BE2C (cell line): Measurements from ENCODE around the gene SEPTIN7.

Source experiments
- DNase-seq: peaks from one replicate; pipeline ENCODE4 v3.0.0-alpha.2; 2020
- H3K27me3 ChIP-seq: fragments of 250-450 bp; sonication (Bioruptor Pico); 2 replicates; pipeline ENCODE4 v1.5.1; 2020; ENCODE audit warnings: mild to moderate bottlenecking
- H3K36me3 ChIP-seq: fragments of 250-450 bp; sonication (Bioruptor Pico); 2 replicates; pipeline ENCODE4 v1.5.1; 2020; ENCODE audit warnings: mild to moderate bottlenecking
- H3K4me1 ChIP-seq: fragments of 250-450 bp; sonication (Bioruptor Pico); 2 replicates; pipeline ENCODE4 v1.5.1; 2020
- H3K4me3 ChIP-seq: 2 replicates; pipeline ENCODE4 v1.5.1; 2011; ENCODE audit warnings: low read depth, low read length
- H3K9me3 ChIP-seq: fragments of 250-450 bp; sonication (Bioruptor Pico); 2 replicates; pipeline ENCODE4 v1.5.1; 2020
- CTCF ChIP-seq: IDR thresholded peaks from 2 replicates; pipeline ENCODE4 v1.5.1; 2012; ENCODE audit warnings: mild to moderate bottlenecking, low read depth, low read length

Gene SEPTIN7

GRCh38 chr7:35797311-35797710 lies 3.5 kb upstream of the SEPTIN7 start:
- no peaks in the 10 kb centered on the region for H3K27me3 ChIP-seq
- no peaks in the 10 kb centered on the region for H3K4me1 ChIP-seq
- H3K4me3 ChIP-seq = no peak overlapping the region
- H3K9me3 ChIP-seq = no peaks in the 10 kb centered on the region; the same call in 1 of the 2 replicates
- H3K36me3 ChIP-seq = no peaks in the 10 kb centered on the region
- no peak for TF ChIP-seq CTCF
- DNase-seq = no peak

GRCh38 chr7:35799846-35800717 lies 775 bp upstream of the SEPTIN7 start:
- Histone ChIP-seq H3K9me3 (no peaks in the 10 kb centered on the region), H3K4me3 (peak overlapping the region; percentile 84), H3K4me1 (no peaks in the 10 kb centered on the region; the same call in 1 of the 2 replicates), H3K27me3 (no peaks in the 10 kb centered on the region), H3K36me3 (no peaks in the 10 kb centered on the region)
- no peak for TF ChIP-seq CTCF
- DNase-seq = peak; percentile 90

GRCh38 chr7:35801392-35802101 lies 690 bp downstream of the SEPTIN7 start:
- Histone ChIP-seq H3K4me1 (no peaks in the 10 kb centered on the region; the same call in 1 of the 2 replicates), H3K4me3 (peak overlapping the region; percentile 84), H3K27me3 (no peaks in the 10 kb centered on the region), H3K9me3 (no peaks in the 10 kb centered on the region), H3K36me3 (no peaks in the 10 kb centered on the region)
- DNase-seq = peak; percentile 76
- TF ChIP-seq CTCF = peak; percentile 85

GRCh38 chr7:35802102-35802466 lies 1.2 kb downstream of the SEPTIN7 start:
- Histone ChIP-seq H3K27me3 (no peaks in the 10 kb centered on the region), H3K36me3 (no peaks in the 10 kb centered on the region), H3K4me3 (peak overlapping the region; percentile 84), H3K4me1 (no peaks in the 10 kb centered on the region; the same call in 1 of the 2 replicates), H3K9me3 (no peaks in the 10 kb centered on the region)
- DNase-seq = no peak
- no peak for TF ChIP-seq CTCF

- Histone ChIP-seq H3K36me3 (no peaks in the 10 kb centered on the region), H3K4me3 (peak overlapping the region; percentile 84), H3K9me3 (no peaks in the 10 kb centered on the region), H3K4me1 (no peaks in the 10 kb centered on the region; the same call in 1 of the 2 replicates), H3K27me3 (no peaks in the 10 kb centered on the region)
- DNase-seq = no peak
- no peak for TF ChIP-seq CTCF
Measured at GRCh38 chr7:35802649-35803048, 1.8 kb downstream of the SEPTIN7 start.
